DMS 273 (cell line): ENCODE results near the gene ANKS1A.
A peak's percentile ranks its signal among the peaks of the same experiment; 100 is the strongest.

Experiments used
- DNase-seq: peaks from one replicate; lab custom pipeline; 2025; ENCODE audit not compliant: unreplicated experiment; lab: John Stamatoyannopoulos, UW

Gene ANKS1A

GRCh38 chr6:35063701-35064280 is 174.7 kb downstream of the ANKS1A start:
- DNase-seq = no peak

GRCh38 chr6:35064290-35064689 is 175.2 kb downstream of the ANKS1A start:
- no peak for DNase-seq

- no peak for DNase-seq
These were observed 175.8 kb downstream of the ANKS1A start for GRCh38 chr6:35064757-35065440.

GRCh38 chr6:35065441-35065800 is 176.4 kb downstream of the ANKS1A start:
- DNase-seq = no peak

GRCh38 chr6:35065870-35066269 is 176.8 kb downstream of the ANKS1A start:
- no peak for DNase-seq

- DNase-seq = no peak
These were observed 178.2 kb downstream of the ANKS1A start for GRCh38 chr6:35067234-35067633.

- DNase-seq = no peak
These were observed 179.2 kb downstream of the ANKS1A start for GRCh38 chr6:35068206-35068605.

GRCh38 chr6:35068644-35069043 is 179.6 kb downstream of the ANKS1A start:
- no peak for DNase-seq

- no peak for DNase-seq
These were observed 180.2 kb downstream of the ANKS1A start for GRCh38 chr6:35069262-35069661.

- DNase-seq = no peak
These were observed 181.1 kb downstream of the ANKS1A start for GRCh38 chr6:35070111-35070510.

- no peak for DNase-seq
These were observed 182.4 kb downstream of the ANKS1A start for GRCh38 chr6:35071347-35071994.

GRCh38 chr6:35072051-35072697 is 183.1 kb downstream of the ANKS1A start:
- peak; percentile 16 for DNase-seq

- no peak for DNase-seq
These were observed 183.6 kb downstream of the ANKS1A start for GRCh38 chr6:35072698-35073055.

- DNase-seq = no peak
These were observed 184.2 kb downstream of the ANKS1A start for GRCh38 chr6:35073211-35073610.

GRCh38 chr6:35073766-35074471 is 184.9 kb downstream of the ANKS1A start:
- no peak for DNase-seq

- DNase-seq = no peak
These were observed 188.1 kb downstream of the ANKS1A start for GRCh38 chr6:35076997-35077712.

GRCh38 chr6:35077713-35078105 is 188.7 kb downstream of the ANKS1A start:
- no peak for DNase-seq

- no peak for DNase-seq
These were observed 189.3 kb downstream of the ANKS1A start for GRCh38 chr6:35078226-35078850.

GRCh38 chr6:35078896-35079295 is 189.8 kb downstream of the ANKS1A start:
- no peak for DNase-seq

- no peak for DNase-seq
These were observed 190.4 kb downstream of the ANKS1A start for GRCh38 chr6:35079311-35080000.
